K562 (cell line): Measurements from ENCODE around the gene GNAZ. TPM values are rescaled to one million over a fixed set of nuclear protein-coding genes. Genes with fewer than 3 reads are reported as not detected.
A peak's percentile ranks its signal among the peaks of the same experiment; 100 is the strongest.

Experiments used
- KLF6 ChIP-seq: fragments of 250-450 bp; sonication (Bioruptor Pico); IDR thresholded peaks from 2 replicates; pipeline ENCODE4 v1.4.0; 2020; ENCODE audit warnings: mild to moderate bottlenecking, moderate library complexity, borderline replicate concordance
- SMC3 ChIP-seq: conservative IDR thresholded peaks from 2 replicates; pipeline ENCODE4 v1.6.1; 2011; ENCODE audit warnings: low read depth, low read length, improper control_type of control experiment; ENCODE audit not compliant: insufficient read depth
- STAT5A ChIP-seq: IDR thresholded peaks from 2 replicates; pipeline ENCODE4 v1.6.1; 2012; ENCODE audit warnings: low read length, inconsistent platforms, borderline replicate concordance
- ZNF584 ChIP-seq: fragments of 200-800 bp; sonication (Bioruptor generic); IDR thresholded peaks from 2 replicates; pipeline ENCODE4 v1.6.1; 2016; ENCODE audit warnings: low read depth, mild to moderate bottlenecking, missing genetic modification characterization, missing compliant biosample characterization
- ZNF586 ChIP-seq: fragments of 450-650 bp; formaldehyde crosslinking; conservative IDR thresholded peaks from 2 replicates; pipeline ENCODE4 v1.4.0; 2020; ENCODE audit warnings: mild to moderate bottlenecking, moderate library complexity
- ZNF707 ChIP-seq: fragments of 250-450 bp; sonication (Bioruptor Pico); conservative IDR thresholded peaks from 2 replicates; pipeline ENCODE4 v1.8.0; 2022; ENCODE audit warnings: inconsistent platforms, mild to moderate bottlenecking, moderate library complexity
- polyA plus RNA-seq, 8 experiments: library from polyadenylated mRNA; depleted of rRNA in 4 of 8; stranded (reverse) in 5 of 8; unstranded in 3 of 8; fragments of >200 nt; fragmentation: Nextera tagmentation in 2 of 8; fragmentation: Illumina TruSeq in 1 of 8; extraction: Ambion mirVana in 2 of 8; extraction: Trizol in 1 of 8; gene quantifications; 2 replicates each; pipeline versions ENCODE4 v1.2.1 to v1.2.3, GENCODE V29; 2011 to 2014; ENCODE audit warnings: inconsistent platforms in 1 of 8, missing spikeins in 1 of 8
- total RNA-seq, 7 experiments: library from RNA; depleted of rRNA in 6 of 7; stranded (reverse); fragments of >200 nt in 6 of 7; fragmentation: Illumina TruSeq in 2 of 7; extraction: Trizol in 2 of 7; gene quantifications; 2 replicates each; pipeline versions ENCODE4 v1.2.1 to v1.2.3, GENCODE V29; 2011 to 2021; ENCODE audit warnings: low replicate concordance in 1 of 7
- TF ChIP-seq, protein P1 (sequence below): sonication (generic); formaldehyde crosslinking; IDR thresholded peaks from 2 replicates; pipeline ENCODE4 v1.8.0; 2022; ENCODE audit warnings: mild to moderate bottlenecking, missing genetic modification reagents, borderline replicate concordance
- TF ChIP-seq, protein P2 (sequence below), 2 experiments: fragments of 450-650 bp in 1 of 2; sonication (generic) in 1 of 2; formaldehyde crosslinking in 1 of 2; IDR thresholded peaks in 1 of 2; conservative IDR thresholded peaks in 1 of 2; 2 replicates each; pipeline versions ENCODE4 v1.6.1 to v1.8.1; 2016 to 2023; ENCODE audit warnings: mild to moderate bottlenecking in 2 of 2, moderate library complexity in 2 of 2, inconsistent platforms in 1 of 2, missing genetic modification reagents in 1 of 2
- TF ChIP-seq, protein P3 (sequence below): fragments of 450-650 bp; IDR thresholded peaks from 2 replicates; pipeline ENCODE4 v1.6.1; 2016; ENCODE audit warnings: low read depth, mild to moderate bottlenecking, moderate library complexity
- TF ChIP-seq, protein P4 (sequence below): sonication (generic); formaldehyde crosslinking; IDR thresholded peaks from 2 replicates; pipeline ENCODE4 v1.8.0; 2023; ENCODE audit warnings: missing genetic modification reagents, mild to moderate bottlenecking, borderline replicate concordance
- TF ChIP-seq, protein P5 (sequence below): sonication (generic); formaldehyde crosslinking; IDR thresholded peaks from 2 replicates; pipeline ENCODE4 v1.8.1; 2023; ENCODE audit warnings: mild to moderate bottlenecking, missing genetic modification reagents, moderate library complexity

GNAZ gene
- total and polyA plus RNA-seq, 9 of the 15 experiments (the other 6 are each of a cell fraction or from before 2014, with no cell fraction given): 0.04 to 0.22 (median 0.13) TPM; not detected in 3

DNA sequence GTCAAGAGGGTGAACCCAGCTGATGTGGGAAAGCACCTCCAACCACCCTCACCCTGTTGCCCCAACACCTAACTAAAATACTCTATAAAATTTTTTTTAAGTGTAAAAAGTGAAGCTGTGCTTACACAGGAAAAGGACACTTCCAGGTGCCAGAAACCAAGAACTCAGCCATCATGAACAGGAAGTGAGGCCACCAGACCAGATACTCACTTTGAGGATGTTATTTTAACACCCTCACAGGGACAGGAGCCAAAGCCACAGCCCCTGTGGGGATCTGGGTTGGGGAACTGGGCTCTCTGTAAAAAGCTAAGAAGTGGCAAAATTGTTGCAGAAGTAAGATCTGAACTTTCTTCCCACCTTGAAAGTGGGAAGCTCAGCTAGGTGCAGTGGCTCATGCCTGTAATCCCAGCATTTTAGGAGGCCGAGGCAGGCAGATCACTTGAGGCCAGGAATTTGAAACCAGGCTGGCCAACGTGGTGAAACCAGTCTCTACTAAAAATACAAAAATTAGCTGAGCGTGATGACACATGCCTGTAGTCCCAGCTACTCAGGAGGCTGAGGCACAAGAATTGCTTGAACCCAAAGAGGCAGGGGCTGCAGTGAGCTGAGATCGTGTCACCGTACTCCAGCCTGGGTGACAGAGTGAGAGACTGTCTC lies 67.7 kb downstream of the GNAZ start (continued):
- TF ChIP-seq, protein P1, sequence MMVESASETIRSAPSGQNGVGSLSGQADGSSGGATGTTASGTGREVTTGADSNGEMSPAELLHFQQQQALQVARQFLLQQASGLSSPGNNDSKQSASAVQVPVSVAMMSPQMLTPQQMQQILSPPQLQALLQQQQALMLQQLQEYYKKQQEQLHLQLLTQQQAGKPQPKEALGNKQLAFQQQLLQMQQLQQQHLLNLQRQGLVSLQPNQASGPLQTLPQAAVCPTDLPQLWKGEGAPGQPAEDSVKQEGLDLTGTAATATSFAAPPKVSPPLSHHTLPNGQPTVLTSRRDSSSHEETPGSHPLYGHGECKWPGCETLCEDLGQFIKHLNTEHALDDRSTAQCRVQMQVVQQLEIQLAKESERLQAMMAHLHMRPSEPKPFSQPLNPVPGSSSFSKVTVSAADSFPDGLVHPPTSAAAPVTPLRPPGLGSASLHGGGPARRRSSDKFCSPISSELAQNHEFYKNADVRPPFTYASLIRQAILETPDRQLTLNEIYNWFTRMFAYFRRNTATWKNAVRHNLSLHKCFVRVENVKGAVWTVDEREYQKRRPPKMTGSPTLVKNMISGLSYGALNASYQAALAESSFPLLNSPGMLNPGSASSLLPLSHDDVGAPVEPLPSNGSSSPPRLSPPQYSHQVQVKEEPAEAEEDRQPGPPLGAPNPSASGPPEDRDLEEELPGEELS (CRISPR knock-in tag): no peak
- TF ChIP-seq, protein P2, sequence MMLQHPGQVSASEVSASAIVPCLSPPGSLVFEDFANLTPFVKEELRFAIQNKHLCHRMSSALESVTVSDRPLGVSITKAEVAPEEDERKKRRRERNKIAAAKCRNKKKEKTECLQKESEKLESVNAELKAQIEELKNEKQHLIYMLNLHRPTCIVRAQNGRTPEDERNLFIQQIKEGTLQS (IDR thresholded peaks at IDR 0.05): no peak
- TF ChIP-seq, protein P2 (CRISPR knock-in tag; conservative IDR thresholded peaks at IDR 0.05): peak; percentile 57; the same call in 1 of the 2 replicates
- TF ChIP-seq, protein P3, sequence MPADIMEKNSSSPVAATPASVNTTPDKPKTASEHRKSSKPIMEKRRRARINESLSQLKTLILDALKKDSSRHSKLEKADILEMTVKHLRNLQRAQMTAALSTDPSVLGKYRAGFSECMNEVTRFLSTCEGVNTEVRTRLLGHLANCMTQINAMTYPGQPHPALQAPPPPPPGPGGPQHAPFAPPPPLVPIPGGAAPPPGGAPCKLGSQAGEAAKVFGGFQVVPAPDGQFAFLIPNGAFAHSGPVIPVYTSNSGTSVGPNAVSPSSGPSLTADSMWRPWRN: no peak
- TF ChIP-seq SMC3: no peak
- TF ChIP-seq, protein P4, sequence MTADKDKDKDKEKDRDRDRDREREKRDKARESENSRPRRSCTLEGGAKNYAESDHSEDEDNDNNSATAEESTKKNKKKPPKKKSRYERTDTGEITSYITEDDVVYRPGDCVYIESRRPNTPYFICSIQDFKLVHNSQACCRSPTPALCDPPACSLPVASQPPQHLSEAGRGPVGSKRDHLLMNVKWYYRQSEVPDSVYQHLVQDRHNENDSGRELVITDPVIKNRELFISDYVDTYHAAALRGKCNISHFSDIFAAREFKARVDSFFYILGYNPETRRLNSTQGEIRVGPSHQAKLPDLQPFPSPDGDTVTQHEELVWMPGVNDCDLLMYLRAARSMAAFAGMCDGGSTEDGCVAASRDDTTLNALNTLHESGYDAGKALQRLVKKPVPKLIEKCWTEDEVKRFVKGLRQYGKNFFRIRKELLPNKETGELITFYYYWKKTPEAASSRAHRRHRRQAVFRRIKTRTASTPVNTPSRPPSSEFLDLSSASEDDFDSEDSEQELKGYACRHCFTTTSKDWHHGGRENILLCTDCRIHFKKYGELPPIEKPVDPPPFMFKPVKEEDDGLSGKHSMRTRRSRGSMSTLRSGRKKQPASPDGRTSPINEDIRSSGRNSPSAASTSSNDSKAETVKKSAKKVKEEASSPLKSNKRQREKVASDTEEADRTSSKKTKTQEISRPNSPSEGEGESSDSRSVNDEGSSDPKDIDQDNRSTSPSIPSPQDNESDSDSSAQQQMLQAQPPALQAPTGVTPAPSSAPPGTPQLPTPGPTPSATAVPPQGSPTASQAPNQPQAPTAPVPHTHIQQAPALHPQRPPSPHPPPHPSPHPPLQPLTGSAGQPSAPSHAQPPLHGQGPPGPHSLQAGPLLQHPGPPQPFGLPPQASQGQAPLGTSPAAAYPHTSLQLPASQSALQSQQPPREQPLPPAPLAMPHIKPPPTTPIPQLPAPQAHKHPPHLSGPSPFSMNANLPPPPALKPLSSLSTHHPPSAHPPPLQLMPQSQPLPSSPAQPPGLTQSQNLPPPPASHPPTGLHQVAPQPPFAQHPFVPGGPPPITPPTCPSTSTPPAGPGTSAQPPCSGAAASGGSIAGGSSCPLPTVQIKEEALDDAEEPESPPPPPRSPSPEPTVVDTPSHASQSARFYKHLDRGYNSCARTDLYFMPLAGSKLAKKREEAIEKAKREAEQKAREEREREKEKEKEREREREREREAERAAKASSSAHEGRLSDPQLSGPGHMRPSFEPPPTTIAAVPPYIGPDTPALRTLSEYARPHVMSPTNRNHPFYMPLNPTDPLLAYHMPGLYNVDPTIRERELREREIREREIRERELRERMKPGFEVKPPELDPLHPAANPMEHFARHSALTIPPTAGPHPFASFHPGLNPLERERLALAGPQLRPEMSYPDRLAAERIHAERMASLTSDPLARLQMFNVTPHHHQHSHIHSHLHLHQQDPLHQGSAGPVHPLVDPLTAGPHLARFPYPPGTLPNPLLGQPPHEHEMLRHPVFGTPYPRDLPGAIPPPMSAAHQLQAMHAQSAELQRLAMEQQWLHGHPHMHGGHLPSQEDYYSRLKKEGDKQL: no peak
- TF ChIP-seq ZNF586: no peak
- TF ChIP-seq ZNF584: no peak
- no peak for TF ChIP-seq ZNF707
- TF ChIP-seq KLF6 (CRISPR knock-in tag): no peak
- TF ChIP-seq STAT5A: no peak
- TF ChIP-seq, protein P5, sequence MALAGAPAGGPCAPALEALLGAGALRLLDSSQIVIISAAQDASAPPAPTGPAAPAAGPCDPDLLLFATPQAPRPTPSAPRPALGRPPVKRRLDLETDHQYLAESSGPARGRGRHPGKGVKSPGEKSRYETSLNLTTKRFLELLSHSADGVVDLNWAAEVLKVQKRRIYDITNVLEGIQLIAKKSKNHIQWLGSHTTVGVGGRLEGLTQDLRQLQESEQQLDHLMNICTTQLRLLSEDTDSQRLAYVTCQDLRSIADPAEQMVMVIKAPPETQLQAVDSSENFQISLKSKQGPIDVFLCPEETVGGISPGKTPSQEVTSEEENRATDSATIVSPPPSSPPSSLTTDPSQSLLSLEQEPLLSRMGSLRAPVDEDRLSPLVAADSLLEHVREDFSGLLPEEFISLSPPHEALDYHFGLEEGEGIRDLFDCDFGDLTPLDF (CRISPR knock-in tag): 0 out of 2 replicates have a peak, but pooled peaks have one; percentile 18
